Activated naive CD8-positive, alpha-beta T cell treated with anti-CD3 and anti-CD28 coated beads, Interleukin-2, amount 50 U/mL, for 24 hours (primary cell): ENCODE results near the gene NEURL1B.
A peak's percentile ranks its signal among the peaks of the same experiment; 100 is the strongest.

Source experiments
- ATAC-seq: fragments of 150-1000 bp; cut with Tn5 transposase; one replicate; pipeline ENCODE4 v1.10.0; 2021
- DNase-seq: peaks from one replicate; pipeline ENCODE4 v3.0.0; 2021
- H3K27ac Mint-ChIP-seq: one replicate; pipeline ENCODE4 v1.8.0; 2021; ENCODE audit warnings: mild to moderate bottlenecking, mixed read lengths
- H3K27me3 Mint-ChIP-seq: one replicate; pipeline ENCODE4 v1.8.0; 2021; ENCODE audit warnings: mixed read lengths
- H3K36me3 Mint-ChIP-seq: one replicate; pipeline ENCODE4 v1.8.0; 2021; ENCODE audit warnings: low read depth, mixed read lengths
- H3K4me1 Mint-ChIP-seq: one replicate; pipeline ENCODE4 v1.8.0; 2021; ENCODE audit warnings: mixed read lengths
- H3K4me3 Mint-ChIP-seq: one replicate; pipeline ENCODE4 v1.8.0; 2021; ENCODE audit warnings: mild to moderate bottlenecking, moderate library complexity, mixed read lengths
- H3K9me3 Mint-ChIP-seq: one replicate; pipeline ENCODE4 v1.8.0; 2021; ENCODE audit warnings: mixed read lengths

NEURL1B gene

DNA sequence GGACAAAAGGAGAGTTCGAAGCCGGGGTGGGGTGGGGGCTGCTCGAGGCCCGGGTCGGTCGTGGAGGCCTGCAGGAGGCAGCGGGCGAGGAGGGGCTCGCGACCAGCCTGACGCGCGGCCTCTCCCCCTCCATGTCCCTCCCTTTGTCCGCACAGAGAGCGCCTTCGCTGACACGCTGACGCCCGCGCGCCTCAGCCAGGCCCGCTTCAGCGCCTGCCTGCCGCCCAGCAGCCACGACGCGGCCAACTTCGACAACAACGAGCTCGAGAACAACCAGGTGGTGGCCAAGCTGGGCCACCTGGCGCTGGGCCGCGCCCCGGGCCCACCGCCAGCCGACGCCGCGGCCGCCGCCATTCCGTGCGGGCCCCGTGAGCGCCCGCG is 42.2 kb downstream of the NEURL1B start:
- no peaks in the 10 kb centered on the region for H3K27me3 Mint-ChIP-seq
- no peak for DNase-seq
- H3K9me3 Mint-ChIP-seq = no peaks in the 10 kb centered on the region
- peak overlapping the region; percentile 50 for H3K4me3 Mint-ChIP-seq
- peaks cover 12% of the 10 kb centered on the region for H3K4me1 Mint-ChIP-seq
- H3K36me3 Mint-ChIP-seq = no peaks in the 10 kb centered on the region
- no peak for ATAC-seq
- peak overlapping the region; percentile 47 for H3K27ac Mint-ChIP-seq

- no peaks in the 10 kb centered on the region for H3K9me3 Mint-ChIP-seq
- ATAC-seq (peak; percentile 33), DNase-seq (peak; percentile 53)
- H3K4me3 Mint-ChIP-seq = peak overlapping the region; percentile 49
- no peak overlapping the region for H3K27ac Mint-ChIP-seq
- H3K4me1 Mint-ChIP-seq = peaks cover 17% of the 10 kb centered on the region
- no peaks in the 10 kb centered on the region for H3K36me3 Mint-ChIP-seq
- H3K27me3 Mint-ChIP-seq = no peaks in the 10 kb centered on the region
Observed at GRCh38 chr5:172683645-172684471, 42.8 kb downstream of the NEURL1B start.

DNA sequence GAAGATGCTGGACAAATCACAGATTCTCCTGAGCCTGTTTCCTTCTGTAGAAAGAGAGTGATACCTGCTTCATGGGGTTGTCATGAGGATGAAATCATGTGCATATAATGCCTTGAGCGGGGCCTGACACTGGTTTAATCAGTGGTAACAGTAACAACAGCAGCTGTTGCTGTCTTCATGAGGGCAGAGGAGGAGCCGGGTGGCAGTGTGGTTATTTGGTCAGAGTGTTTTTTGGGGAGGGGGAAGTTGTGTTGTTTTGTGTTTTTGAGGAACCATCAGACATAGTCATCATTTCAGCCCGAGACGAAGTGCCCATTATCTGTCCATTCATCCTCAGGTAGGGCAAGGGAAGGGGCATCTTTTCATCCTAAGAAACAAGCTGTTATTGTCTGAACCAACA is 44.0 kb downstream of the NEURL1B start:
- peaks cover 22% of the 10 kb centered on the region for H3K4me1 Mint-ChIP-seq
- no peak overlapping the region for H3K4me3 Mint-ChIP-seq
- DNase-seq (no peak), ATAC-seq (no peak)
- no peaks in the 10 kb centered on the region for H3K9me3 Mint-ChIP-seq
- no peak overlapping the region for H3K27ac Mint-ChIP-seq
- H3K36me3 Mint-ChIP-seq = no peaks in the 10 kb centered on the region
- no peaks in the 10 kb centered on the region for H3K27me3 Mint-ChIP-seq

GRCh38 chr5:172686111-172686510 is 45.0 kb downstream of the NEURL1B start:
- no peaks in the 10 kb centered on the region for H3K9me3 Mint-ChIP-seq
- no peak overlapping the region for H3K27ac Mint-ChIP-seq
- H3K27me3 Mint-ChIP-seq = no peaks in the 10 kb centered on the region
- no peak overlapping the region for H3K4me3 Mint-ChIP-seq
- H3K36me3 Mint-ChIP-seq = no peaks in the 10 kb centered on the region
- peaks cover 22% of the 10 kb centered on the region for H3K4me1 Mint-ChIP-seq
- no peak for DNase-seq
- no peak for ATAC-seq

DNA sequence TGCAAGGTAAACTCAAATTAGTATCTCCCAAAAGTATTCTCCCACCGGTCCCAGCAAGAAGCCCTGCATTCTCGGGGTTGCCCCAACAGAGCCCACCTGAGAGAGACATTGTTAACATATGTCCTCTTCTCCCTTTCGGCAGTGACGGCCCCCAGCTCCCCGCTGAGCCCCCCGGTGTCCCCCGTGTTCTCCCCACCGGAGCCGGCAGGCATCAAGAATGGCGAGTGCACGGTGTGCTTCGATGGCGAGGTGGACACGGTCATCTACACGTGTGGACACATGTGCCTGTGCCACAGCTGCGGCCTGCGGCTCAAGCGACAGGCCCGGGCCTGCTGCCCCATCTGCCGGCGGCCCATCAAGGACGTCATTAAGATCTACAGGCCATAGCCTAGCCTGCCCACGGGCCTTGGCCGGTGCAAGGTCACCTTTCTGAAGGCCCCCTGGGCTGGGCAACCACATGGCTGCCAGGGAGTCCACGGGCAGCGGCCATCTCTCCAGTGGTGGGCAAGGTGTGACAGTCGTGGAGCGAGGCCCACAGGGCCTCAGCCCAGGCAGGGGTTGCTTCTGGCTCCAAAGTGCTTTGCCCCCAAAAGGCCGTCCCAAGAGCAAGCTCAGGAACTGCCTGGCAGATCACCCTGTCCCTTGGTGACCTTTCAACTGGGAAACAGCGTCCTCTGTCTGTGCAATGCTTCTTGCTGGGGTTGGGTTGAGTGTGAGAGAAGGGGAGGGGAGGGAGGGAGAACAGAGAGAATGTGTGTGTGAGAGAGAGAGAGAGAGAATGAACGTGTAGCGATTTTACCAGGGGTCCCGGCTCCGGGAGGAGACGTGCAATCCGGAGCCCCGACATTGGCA is 45.7 kb downstream of the NEURL1B start:
- H3K36me3 Mint-ChIP-seq = no peaks in the 10 kb centered on the region
- H3K9me3 Mint-ChIP-seq = no peaks in the 10 kb centered on the region
- H3K27ac Mint-ChIP-seq = no peak overlapping the region
- peaks cover 22% of the 10 kb centered on the region for H3K4me1 Mint-ChIP-seq
- H3K4me3 Mint-ChIP-seq = no peak overlapping the region
- DNase-seq = no peak
- ATAC-seq = no peak
- no peaks in the 10 kb centered on the region for H3K27me3 Mint-ChIP-seq

DNA sequence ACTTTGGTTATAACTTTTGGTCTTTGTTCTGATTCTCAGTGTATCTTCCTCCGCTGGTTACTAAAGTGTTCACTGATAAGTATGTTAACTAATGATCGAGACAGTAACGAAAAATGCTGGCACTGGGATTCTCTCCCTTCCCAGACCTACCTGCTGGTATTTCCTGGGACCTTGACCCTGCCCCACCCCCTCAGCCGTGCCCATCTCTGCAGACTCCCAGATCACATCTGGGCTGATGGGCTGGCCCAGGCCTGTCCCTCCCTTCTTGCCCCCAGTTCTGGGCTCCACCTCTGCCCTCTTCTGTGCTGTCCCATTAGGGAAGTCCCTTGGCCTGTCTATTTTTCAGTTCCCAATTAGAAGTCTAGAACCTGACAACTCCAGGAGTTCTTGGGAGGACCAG is 46.9 kb downstream of the NEURL1B start:
- no peak overlapping the region for H3K4me3 Mint-ChIP-seq
- no peaks in the 10 kb centered on the region for H3K27me3 Mint-ChIP-seq
- H3K4me1 Mint-ChIP-seq = peaks cover 20% of the 10 kb centered on the region
- H3K9me3 Mint-ChIP-seq = no peaks in the 10 kb centered on the region
- ATAC-seq (no peak), DNase-seq (no peak)
- H3K27ac Mint-ChIP-seq = no peak overlapping the region
- no peaks in the 10 kb centered on the region for H3K36me3 Mint-ChIP-seq

DNA sequence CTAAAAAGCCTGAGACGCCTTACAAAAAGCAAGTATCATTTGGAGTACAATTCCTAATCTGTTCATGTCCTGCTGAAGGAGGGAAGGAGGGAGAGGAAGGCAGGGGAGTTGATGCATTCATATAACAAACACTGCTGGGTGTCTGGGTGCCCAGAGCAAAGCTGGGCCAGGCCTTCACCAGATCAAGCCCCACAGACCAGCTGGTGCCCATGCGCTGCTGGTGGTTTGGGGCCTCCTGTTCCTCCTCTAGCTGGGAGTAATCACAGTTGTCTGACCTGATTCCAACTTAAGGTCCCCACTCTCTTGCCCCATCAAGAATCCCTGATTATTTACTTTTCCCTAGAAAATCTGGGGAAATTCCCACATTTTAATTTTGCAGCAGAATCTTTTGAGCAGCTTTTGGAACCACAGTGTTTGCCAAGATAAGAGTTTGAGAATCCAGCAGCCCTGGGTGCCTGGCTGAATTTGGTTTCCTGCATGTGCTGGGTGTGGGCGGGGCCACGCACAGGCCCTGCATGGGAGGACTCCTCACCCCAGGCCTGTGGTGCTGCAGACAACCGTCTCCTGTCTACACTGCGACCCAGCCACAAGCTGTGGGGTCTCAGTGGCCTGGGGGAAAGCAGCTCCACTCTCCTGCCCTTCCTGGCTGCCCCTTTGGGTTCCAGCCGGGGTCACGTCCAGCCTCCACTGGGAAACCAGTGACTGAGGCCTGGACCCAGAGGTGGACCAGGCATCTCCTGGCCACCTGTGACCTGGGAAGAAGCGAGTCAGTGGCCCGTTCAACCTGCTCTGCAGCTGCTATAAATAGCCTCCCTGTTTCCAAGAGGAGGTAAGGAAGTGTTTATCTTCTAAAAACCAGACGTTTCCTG is 47.5 kb downstream of the NEURL1B start:
- no peaks in the 10 kb centered on the region for H3K36me3 Mint-ChIP-seq
- H3K27ac Mint-ChIP-seq = no peak overlapping the region
- H3K9me3 Mint-ChIP-seq = no peaks in the 10 kb centered on the region
- ATAC-seq (peak; percentile 70), DNase-seq (peak; percentile 34)
- peaks cover 18% of the 10 kb centered on the region for H3K4me1 Mint-ChIP-seq
- no peaks in the 10 kb centered on the region for H3K27me3 Mint-ChIP-seq
- H3K4me3 Mint-ChIP-seq = no peak overlapping the region

DNA sequence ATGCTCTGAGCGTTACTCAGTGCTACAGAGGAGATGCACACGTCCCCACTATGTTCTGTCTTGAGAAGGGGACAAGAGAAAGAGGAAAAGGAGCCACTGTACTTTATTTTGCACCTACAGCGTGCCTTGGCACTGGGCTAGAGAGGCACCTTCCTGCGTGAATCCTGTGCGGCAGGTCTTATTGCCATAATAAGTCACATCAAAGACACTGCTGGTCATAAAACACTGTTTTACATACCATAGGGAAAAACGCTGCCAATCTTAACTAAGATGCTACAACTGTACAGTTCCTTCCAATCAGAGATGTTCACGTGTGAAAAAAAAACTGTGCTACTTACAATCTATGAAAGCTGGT is 48.1 kb downstream of the NEURL1B start:
- ATAC-seq (no peak), DNase-seq (no peak)
- H3K4me1 Mint-ChIP-seq = peaks cover 17% of the 10 kb centered on the region
- no peaks in the 10 kb centered on the region for H3K36me3 Mint-ChIP-seq
- no peaks in the 10 kb centered on the region for H3K9me3 Mint-ChIP-seq
- no peak overlapping the region for H3K27ac Mint-ChIP-seq
- H3K27me3 Mint-ChIP-seq = no peaks in the 10 kb centered on the region
- no peak overlapping the region for H3K4me3 Mint-ChIP-seq

GRCh38 chr5:172689801-172690200 is 48.7 kb downstream of the NEURL1B start:
- Mint-ChIP-seq H3K27ac (no peak overlapping the region), H3K9me3 (no peaks in the 10 kb centered on the region), H3K36me3 (no peaks in the 10 kb centered on the region), H3K4me1 (peaks cover 13% of the 10 kb centered on the region), H3K27me3 (no peaks in the 10 kb centered on the region), H3K4me3 (no peak overlapping the region)
- ATAC-seq = no peak
- no peak for DNase-seq

DNA sequence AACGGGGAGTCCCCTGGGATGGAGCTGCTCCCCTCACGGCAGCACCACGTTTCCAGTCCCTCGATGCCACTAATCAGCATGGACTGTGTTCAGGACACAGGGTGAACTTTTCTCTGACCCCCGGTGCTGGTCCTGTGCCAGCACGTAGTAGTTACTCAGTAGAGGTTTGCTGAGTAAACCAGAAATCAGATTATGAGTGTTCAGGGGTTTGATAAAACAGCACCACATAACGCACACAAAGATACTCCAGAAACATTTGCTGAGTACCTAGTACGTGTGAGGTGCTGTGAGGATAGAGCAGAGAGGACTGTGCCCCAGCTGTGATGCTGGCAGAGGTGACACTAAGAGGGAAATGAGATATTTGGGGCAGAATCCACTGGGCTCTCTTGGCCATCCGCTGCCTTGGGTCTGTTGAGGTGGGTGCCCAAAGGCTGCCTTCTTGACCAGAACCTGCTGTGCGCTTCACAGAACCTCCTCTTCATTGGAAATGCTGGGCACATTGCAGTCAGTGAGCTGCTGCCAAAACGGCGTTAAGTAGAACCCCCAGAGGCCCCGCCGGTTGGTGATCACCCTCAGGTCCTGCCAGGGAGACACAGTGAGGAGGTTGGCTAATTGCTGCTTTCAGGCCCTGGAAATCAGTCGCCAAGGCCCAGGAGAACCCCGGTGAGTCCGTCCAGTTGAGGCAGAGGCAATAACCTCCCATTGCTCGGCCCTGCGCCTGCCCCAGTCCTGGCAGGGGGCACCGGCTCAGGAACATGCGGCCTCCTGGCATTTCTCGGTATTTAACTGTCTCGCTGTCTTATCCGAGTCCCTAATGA is 49.4 kb downstream of the NEURL1B start:
- Mint-ChIP-seq H3K27ac (no peak overlapping the region), H3K36me3 (no peaks in the 10 kb centered on the region), H3K9me3 (no peaks in the 10 kb centered on the region), H3K27me3 (no peaks in the 10 kb centered on the region), H3K4me1 (peaks cover 13% of the 10 kb centered on the region), H3K4me3 (no peak overlapping the region)
- ATAC-seq (no peak), DNase-seq (no peak)

GRCh38 chr5:172691886-172692285 is 50.8 kb downstream of the NEURL1B start:
- DNase-seq (no peak), ATAC-seq (no peak)
- Mint-ChIP-seq H3K27me3 (no peaks in the 10 kb centered on the region), H3K4me3 (no peak overlapping the region), H3K36me3 (no peaks in the 10 kb centered on the region), H3K4me1 (peaks cover 14% of the 10 kb centered on the region), H3K9me3 (no peaks in the 10 kb centered on the region), H3K27ac (no peak overlapping the region)

DNA sequence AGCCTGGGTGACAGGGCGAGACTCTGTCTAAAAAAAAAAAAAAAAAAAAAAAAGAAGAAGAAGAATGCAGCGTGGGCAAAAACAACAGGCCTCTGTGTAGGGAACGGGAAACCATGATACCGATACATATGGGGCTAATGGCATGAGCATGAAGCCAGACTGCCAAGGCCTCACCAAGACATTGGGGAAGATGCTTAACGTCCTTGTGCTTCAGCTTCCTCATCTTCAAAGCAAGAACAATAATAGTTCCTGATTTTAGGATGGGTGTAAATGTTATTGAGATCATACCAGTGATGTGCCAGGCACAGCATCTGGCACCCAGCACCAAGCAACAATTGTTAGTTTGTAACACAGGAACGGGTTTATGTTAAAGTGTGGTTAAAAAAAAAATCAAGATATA is 51.4 kb downstream of the NEURL1B start:
- H3K27me3 Mint-ChIP-seq = no peaks in the 10 kb centered on the region
- H3K4me1 Mint-ChIP-seq = peaks cover 20% of the 10 kb centered on the region
- ATAC-seq = no peak
- H3K9me3 Mint-ChIP-seq = no peaks in the 10 kb centered on the region
- no peak for DNase-seq
- H3K27ac Mint-ChIP-seq = no peak overlapping the region
- H3K4me3 Mint-ChIP-seq = no peak overlapping the region
- H3K36me3 Mint-ChIP-seq = no peaks in the 10 kb centered on the region

GRCh38 chr5:172692981-172693380 is 51.9 kb downstream of the NEURL1B start:
- H3K36me3 Mint-ChIP-seq = no peaks in the 10 kb centered on the region
- peaks cover 24% of the 10 kb centered on the region for H3K4me1 Mint-ChIP-seq
- ATAC-seq (no peak), DNase-seq (no peak)
- H3K4me3 Mint-ChIP-seq = no peak overlapping the region
- no peak overlapping the region for H3K27ac Mint-ChIP-seq
- no peaks in the 10 kb centered on the region for H3K9me3 Mint-ChIP-seq
- H3K27me3 Mint-ChIP-seq = no peaks in the 10 kb centered on the region

GRCh38 chr5:172694061-172694460 is 53.0 kb downstream of the NEURL1B start:
- Mint-ChIP-seq H3K27me3 (no peaks in the 10 kb centered on the region), H3K9me3 (no peaks in the 10 kb centered on the region), H3K36me3 (no peaks in the 10 kb centered on the region), H3K4me1 (peaks cover 14% of the 10 kb centered on the region), H3K27ac (no peak overlapping the region), H3K4me3 (no peak overlapping the region)
- DNase-seq = no peak
- no peak for ATAC-seq
